Neural cell (in vitro differentiated cells): ENCODE measurements around the gene TRIM9. TPM values are rescaled to one million over a fixed set of nuclear protein-coding genes. Genes with fewer than 3 reads are reported as not detected.

ENCODE experiments used
- H2AFZ ChIP-seq: fragments of 200-600, 300-800 bp; sonication (generic), shearing (Covaris generic); 2 replicates; pipeline ENCODE4 v1.6.0; 2014; ENCODE audit warnings: low read depth, mild to moderate bottlenecking, antibody characterized with exemption, low read length, moderate library complexity
- H3F3A ChIP-seq: fragments of 200-600 bp; shearing (Covaris generic); 2 replicates; pipeline ENCODE4 v1.6.1; 2016; ENCODE audit warnings: mild to moderate bottlenecking, moderate library complexity, mixed read lengths, antibody characterized with exemption, low read length; ENCODE audit not compliant: insufficient read depth, poor library complexity, severe bottlenecking
- H3K27ac ChIP-seq: fragments of 200-600, 300-800 bp; sonication (generic), shearing (Covaris generic); 2 replicates; pipeline ENCODE4 v1.5.1; 2014; ENCODE audit warnings: mild to moderate bottlenecking, low read length, moderate library complexity
- H3K27me3 ChIP-seq: fragments of 300-800, 200-600 bp; sonication (generic), shearing (Covaris generic); 2 replicates; pipeline ENCODE4 v1.6.0; 2014; ENCODE audit warnings: mild to moderate bottlenecking, low read depth, low read length, moderate library complexity; ENCODE audit not compliant: insufficient read depth
- H3K36me3 ChIP-seq: fragments of 300-800, 200-600 bp; sonication (generic), shearing (Covaris generic); 2 replicates; pipeline ENCODE4 v1.5.1; 2014; ENCODE audit warnings: mild to moderate bottlenecking, antibody characterized with exemption, low read length, moderate library complexity; ENCODE audit not compliant: insufficient read depth
- H3K4me2 ChIP-seq: fragments of 300-800, 200-600 bp; sonication (generic), shearing (Covaris generic); 2 replicates; pipeline ENCODE4 v1.6.0; 2014; ENCODE audit warnings: mild to moderate bottlenecking, low read length
- H3K4me3 ChIP-seq: fragments of 300-800, 200-600 bp; sonication (generic), shearing (Covaris generic); 2 replicates; pipeline ENCODE4 v1.5.1; 2014; ENCODE audit warnings: mild to moderate bottlenecking, low read length, moderate library complexity
- H3K79me2 ChIP-seq: fragments of 200-600 bp; shearing (Covaris generic); replicated peaks from 2 replicates; pipeline ENCODE4 v1.6.0; 2014; ENCODE audit warnings: mild to moderate bottlenecking, low read length, moderate library complexity; ENCODE audit not compliant: insufficient read depth
- H3K9ac ChIP-seq: fragments of 300-800, 200-600 bp; sonication (generic), shearing (Covaris generic); 2 replicates; pipeline ENCODE4 v1.6.1; 2016; ENCODE audit warnings: mild to moderate bottlenecking, low read length, mixed read lengths
- H3K9me2 ChIP-seq: fragments of 200-600 bp; shearing (Covaris generic); 2 replicates; pipeline ENCODE4 v1.6.1; 2016; ENCODE audit warnings: mild to moderate bottlenecking, low read length, mixed read lengths; ENCODE audit not compliant: insufficient read depth
- H3K9me3 ChIP-seq: fragments of 200-600, 300-800 bp; sonication (generic), shearing (Covaris generic); 2 replicates; pipeline ENCODE4 v1.6.1; 2016; ENCODE audit warnings: mild to moderate bottlenecking, mixed run types, low read length, moderate library complexity, mixed read lengths
- H4K20me1 ChIP-seq: fragments of 200-600 bp; shearing (Covaris generic); 2 replicates; pipeline ENCODE4 v1.6.1; 2016; ENCODE audit warnings: mild to moderate bottlenecking, mixed run types; ENCODE audit not compliant: insufficient read depth
- EP300 ChIP-seq: fragments of 450-650 bp; conservative IDR thresholded peaks from 2 replicates; pipeline ENCODE4 v1.6.1; 2014; ENCODE audit warnings: antibody characterized with exemption, mild to moderate bottlenecking, moderate library complexity; ENCODE audit not compliant: poor library complexity, severe bottlenecking
- EZH2 ChIP-seq: fragments of 200-600, 300-800 bp; shearing (Covaris generic), sonication (generic); IDR thresholded peaks from 2 replicates; pipeline ENCODE4 v1.6.1; 2014; ENCODE audit warnings: antibody characterized with exemption, low read length, borderline replicate concordance, mild to moderate bottlenecking; ENCODE audit not compliant: insufficient read depth, poor library complexity, severe bottlenecking
- MXI1 ChIP-seq: fragments of 450-650 bp; conservative IDR thresholded peaks from 2 replicates; pipeline ENCODE4 v1.6.1; 2014; ENCODE audit warnings: antibody characterized with exemption, mild to moderate bottlenecking; ENCODE audit not compliant: poor library complexity, severe bottlenecking
- POLR2AphosphoS5 ChIP-seq: IDR thresholded peaks from 2 replicates; pipeline ENCODE4 v1.6.1; 2012
- RAD21 ChIP-seq: fragments of 450-650 bp; conservative IDR thresholded peaks from 2 replicates; pipeline ENCODE4 v1.6.1; 2014; ENCODE audit warnings: antibody characterized with exemption, mild to moderate bottlenecking, moderate library complexity
- SMC3 ChIP-seq: fragments of 450-650 bp; conservative IDR thresholded peaks from 2 replicates; pipeline ENCODE4 v1.6.1; 2014; ENCODE audit warnings: antibody characterized with exemption, mild to moderate bottlenecking, moderate library complexity; ENCODE audit not compliant: poor library complexity
- TAF1 ChIP-seq: IDR thresholded peaks from 2 replicates; pipeline ENCODE4 v1.6.1; 2012; ENCODE audit warnings: low read depth
- polyA plus RNA-seq: library from polyadenylated mRNA; depleted of rRNA; stranded (reverse); fragments of >200 nt; gene quantifications from 2 replicates; pipeline ENCODE4 v1.2.3, GENCODE V29; 2014
- TF ChIP-seq, protein P1 (sequence below): fragments of 450-650 bp; IDR thresholded peaks from 2 replicates; pipeline ENCODE4 v1.5.1; 2014; ENCODE audit warnings: antibody characterized with exemption, mild to moderate bottlenecking, moderate library complexity; ENCODE audit not compliant: poor library complexity, severe bottlenecking
- TF ChIP-seq, protein P2 (sequence below): IDR thresholded peaks from 2 replicates; pipeline ENCODE4 v1.6.1; 2012; ENCODE audit warnings: borderline replicate concordance

TRIM9 gene
- polyA plus RNA-seq, 1 donor from 2014 or later, result 15.9 TPM

DNA sequence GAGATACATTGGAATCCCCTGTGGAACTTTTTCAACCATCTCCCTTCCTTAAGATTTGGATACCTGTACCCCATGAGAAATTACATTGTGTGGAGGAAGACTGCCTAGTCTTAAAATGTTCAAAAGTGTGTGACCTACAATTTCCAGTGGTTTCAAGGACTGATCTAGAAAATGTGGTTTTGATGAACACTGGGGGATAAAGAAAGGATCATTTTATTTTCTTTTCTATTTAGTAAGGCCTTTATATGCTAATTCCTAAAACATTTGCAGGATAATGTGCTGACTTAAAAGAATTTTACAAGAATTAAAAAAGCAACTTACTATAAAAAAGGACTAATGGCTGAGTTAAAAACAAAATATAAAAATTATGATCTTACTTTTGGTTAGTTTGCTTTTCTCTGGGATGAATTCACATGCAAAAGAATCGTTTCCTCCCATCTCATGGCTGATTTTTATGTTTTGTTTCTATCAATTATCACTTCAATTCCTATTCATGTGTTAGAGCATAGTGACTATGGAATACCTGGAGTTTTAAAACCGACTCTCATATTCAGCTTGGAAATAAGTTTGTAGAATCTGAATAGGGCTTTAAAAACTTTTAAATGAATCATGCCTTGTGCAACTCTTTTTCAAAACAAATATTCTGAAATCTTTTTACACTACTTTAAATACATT, 110.7 kb downstream of the TRIM9 start:
- H3K9ac ChIP-seq, result no peak overlapping the region
- H3F3A ChIP-seq, result no peaks in the 10 kb centered on the region
- no peak overlapping the region for H3K27ac ChIP-seq
- no peak overlapping the region for H3K4me2 ChIP-seq
- no peak overlapping the region for H2AFZ ChIP-seq
- no peaks in the 10 kb centered on the region for H3K27me3 ChIP-seq
- H3K36me3 ChIP-seq, result no peaks in the 10 kb centered on the region
- no peak overlapping the region for H3K4me3 ChIP-seq
- no peaks in the 10 kb centered on the region for H3K9me3 ChIP-seq
- no peak for TF ChIP-seq RAD21
- no peak for TF ChIP-seq MXI1
- TF ChIP-seq TAF1, result no peak
- TF ChIP-seq POLR2AphosphoS5, result no peak
- no peak for TF ChIP-seq EP300
- TF ChIP-seq SMC3, result no peak
- TF ChIP-seq, protein P1, sequence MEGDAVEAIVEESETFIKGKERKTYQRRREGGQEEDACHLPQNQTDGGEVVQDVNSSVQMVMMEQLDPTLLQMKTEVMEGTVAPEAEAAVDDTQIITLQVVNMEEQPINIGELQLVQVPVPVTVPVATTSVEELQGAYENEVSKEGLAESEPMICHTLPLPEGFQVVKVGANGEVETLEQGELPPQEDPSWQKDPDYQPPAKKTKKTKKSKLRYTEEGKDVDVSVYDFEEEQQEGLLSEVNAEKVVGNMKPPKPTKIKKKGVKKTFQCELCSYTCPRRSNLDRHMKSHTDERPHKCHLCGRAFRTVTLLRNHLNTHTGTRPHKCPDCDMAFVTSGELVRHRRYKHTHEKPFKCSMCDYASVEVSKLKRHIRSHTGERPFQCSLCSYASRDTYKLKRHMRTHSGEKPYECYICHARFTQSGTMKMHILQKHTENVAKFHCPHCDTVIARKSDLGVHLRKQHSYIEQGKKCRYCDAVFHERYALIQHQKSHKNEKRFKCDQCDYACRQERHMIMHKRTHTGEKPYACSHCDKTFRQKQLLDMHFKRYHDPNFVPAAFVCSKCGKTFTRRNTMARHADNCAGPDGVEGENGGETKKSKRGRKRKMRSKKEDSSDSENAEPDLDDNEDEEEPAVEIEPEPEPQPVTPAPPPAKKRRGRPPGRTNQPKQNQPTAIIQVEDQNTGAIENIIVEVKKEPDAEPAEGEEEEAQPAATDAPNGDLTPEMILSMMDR, result no peak
- no peak for TF ChIP-seq EZH2
- TF ChIP-seq, protein P2, sequence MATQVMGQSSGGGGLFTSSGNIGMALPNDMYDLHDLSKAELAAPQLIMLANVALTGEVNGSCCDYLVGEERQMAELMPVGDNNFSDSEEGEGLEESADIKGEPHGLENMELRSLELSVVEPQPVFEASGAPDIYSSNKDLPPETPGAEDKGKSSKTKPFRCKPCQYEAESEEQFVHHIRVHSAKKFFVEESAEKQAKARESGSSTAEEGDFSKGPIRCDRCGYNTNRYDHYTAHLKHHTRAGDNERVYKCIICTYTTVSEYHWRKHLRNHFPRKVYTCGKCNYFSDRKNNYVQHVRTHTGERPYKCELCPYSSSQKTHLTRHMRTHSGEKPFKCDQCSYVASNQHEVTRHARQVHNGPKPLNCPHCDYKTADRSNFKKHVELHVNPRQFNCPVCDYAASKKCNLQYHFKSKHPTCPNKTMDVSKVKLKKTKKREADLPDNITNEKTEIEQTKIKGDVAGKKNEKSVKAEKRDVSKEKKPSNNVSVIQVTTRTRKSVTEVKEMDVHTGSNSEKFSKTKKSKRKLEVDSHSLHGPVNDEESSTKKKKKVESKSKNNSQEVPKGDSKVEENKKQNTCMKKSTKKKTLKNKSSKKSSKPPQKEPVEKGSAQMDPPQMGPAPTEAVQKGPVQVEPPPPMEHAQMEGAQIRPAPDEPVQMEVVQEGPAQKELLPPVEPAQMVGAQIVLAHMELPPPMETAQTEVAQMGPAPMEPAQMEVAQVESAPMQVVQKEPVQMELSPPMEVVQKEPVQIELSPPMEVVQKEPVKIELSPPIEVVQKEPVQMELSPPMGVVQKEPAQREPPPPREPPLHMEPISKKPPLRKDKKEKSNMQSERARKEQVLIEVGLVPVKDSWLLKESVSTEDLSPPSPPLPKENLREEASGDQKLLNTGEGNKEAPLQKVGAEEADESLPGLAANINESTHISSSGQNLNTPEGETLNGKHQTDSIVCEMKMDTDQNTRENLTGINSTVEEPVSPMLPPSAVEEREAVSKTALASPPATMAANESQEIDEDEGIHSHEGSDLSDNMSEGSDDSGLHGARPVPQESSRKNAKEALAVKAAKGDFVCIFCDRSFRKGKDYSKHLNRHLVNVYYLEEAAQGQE, result no peak
- H4K20me1 ChIP-seq, result no peaks in the 10 kb centered on the region
- H3K9me2 ChIP-seq, result no peaks in the 10 kb centered on the region
- H3K79me2 ChIP-seq, result no peaks in the 10 kb centered on the region

DNA sequence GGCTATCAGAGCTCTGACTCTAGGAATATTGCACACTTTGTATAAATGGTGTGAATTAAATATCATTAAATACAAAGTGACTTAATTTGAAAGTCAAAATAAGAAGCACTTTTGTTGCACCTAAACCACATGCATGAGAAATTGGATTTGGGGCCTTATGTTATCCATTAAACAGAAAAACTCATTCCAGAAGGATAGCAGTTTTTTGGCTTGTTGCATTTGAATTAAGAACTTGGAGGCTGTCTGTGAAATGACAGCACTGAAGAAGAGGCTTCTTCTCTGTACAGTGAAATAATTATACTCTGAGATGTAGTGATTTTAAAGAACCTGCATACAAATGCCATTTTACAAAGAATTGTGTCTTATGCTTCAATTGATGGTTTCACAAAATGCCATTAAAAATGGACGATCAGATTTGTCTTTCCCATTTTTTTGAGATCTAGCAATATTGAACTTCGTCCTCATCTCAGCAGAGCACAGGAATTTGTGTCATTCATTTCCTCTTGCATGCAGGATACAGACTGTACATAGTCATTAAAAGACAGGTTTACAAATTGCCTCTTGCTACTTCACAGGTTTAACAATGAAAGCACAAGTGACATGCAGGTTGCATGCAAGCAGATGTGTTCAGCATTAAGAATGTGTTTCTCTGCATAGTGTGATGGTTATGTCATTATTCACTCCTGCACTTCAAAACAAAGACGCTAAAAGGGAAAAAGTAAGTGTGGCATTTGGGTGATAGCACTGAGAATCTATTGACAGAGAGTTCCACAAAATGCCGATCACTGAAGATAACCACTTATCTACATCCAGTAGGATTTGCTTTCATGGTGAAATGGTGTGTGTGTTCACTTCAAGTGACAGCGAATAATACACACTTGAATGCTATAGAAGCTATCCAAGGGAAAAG, 114.7 kb downstream of the TRIM9 start:
- Histone ChIP-seq H3K4me3 (peak overlapping the region; percentile 17), H3K9me3 (no peaks in the 10 kb centered on the region), H3K4me2 (peak overlapping the region; percentile 15), H3K27me3 (no peaks in the 10 kb centered on the region), H3K36me3 (no peaks in the 10 kb centered on the region), H3K27ac (peak overlapping the region; percentile 44), H3K9me2 (no peaks in the 10 kb centered on the region), H3K9ac (no peak overlapping the region), H2AFZ (no peak overlapping the region), H4K20me1 (no peaks in the 10 kb centered on the region), H3K79me2 (no peaks in the 10 kb centered on the region), H3F3A (no peaks in the 10 kb centered on the region)
- TF ChIP-seq MXI1 (peak; percentile 34), POLR2AphosphoS5 (peak; percentile 100), EP300 (peak; percentile 99), EZH2 (no peak)
- TF ChIP-seq, protein P2, result peak; percentile 96
